H1 (cell line): ENCODE data around the gene SYNPO. TPM values are rescaled to one million over a fixed set of nuclear protein-coding genes. Genes with fewer than 3 reads are reported as not detected.

Source experiments
- CTCF ChIA-PET: fragments of 300-600 bp; sonication (Branson Sonifier 250); formaldehyde crosslinking; loops from one replicate; lab custom pipeline; 2021; ENCODE audit not compliant: partially characterized antibody; lab: Charles Lee
- POLR2A ChIA-PET: fragments of 300-600 bp; sonication (Branson Sonifier 250); formaldehyde crosslinking; loops from one replicate; lab custom pipeline; 2021; ENCODE audit warnings: inconsistent platforms; ENCODE audit not compliant: partially characterized antibody; lab: Charles Lee
- DNase-seq, 2 experiments: peaks; one replicate each; pipeline versions ENCODE4 v3.0.0 to v3.0.0-alpha.2; 2010 to 2022; ENCODE audit warnings: low spot score in 2 of 2, low read depth in 1 of 2, mixed read lengths in 1 of 2
- FAIRE-seq: peaks from 2 replicates; lab custom pipeline; 2011; peaks lifted over from hg19 to GRCh38; lab: Jason Lieb, UNC
- H2AFZ ChIP-seq: 2 replicates; pipeline ENCODE4 v1.8.1; 2012; ENCODE audit warnings: low read length, inconsistent platforms
- H2AK5ac ChIP-seq: 2 replicates; pipeline ENCODE4 v1.6.1; 2013; ENCODE audit warnings: low read depth, low read length
- H2BK120ac ChIP-seq: replicated peaks from 2 replicates; pipeline ENCODE3; 2013; ENCODE audit warnings: low read depth, low read length, inconsistent platforms
- H2BK12ac ChIP-seq: 2 replicates; pipeline ENCODE4 v1.6.1; 2013; ENCODE audit warnings: low read depth, low read length
- H2BK15ac ChIP-seq: 2 replicates; pipeline ENCODE4 v1.6.1; 2013; ENCODE audit warnings: low read length
- H2BK20ac ChIP-seq: 2 replicates; pipeline ENCODE4 v1.6.1; 2013; ENCODE audit warnings: low read length
- H2BK5ac ChIP-seq: 2 replicates; pipeline ENCODE4 v1.6.1; 2013; ENCODE audit warnings: low read depth, low read length
- H3K14ac ChIP-seq: 2 replicates; pipeline ENCODE4 v1.6.1; 2013; ENCODE audit warnings: inconsistent platforms; ENCODE audit not compliant: insufficient read length
- H3K18ac ChIP-seq: 2 replicates; pipeline ENCODE4 v1.6.1; 2013; ENCODE audit warnings: low read length; ENCODE audit errors: extremely low read depth
- H3K23ac ChIP-seq: 2 replicates; pipeline ENCODE4 v1.6.1; 2013; ENCODE audit warnings: inconsistent platforms; ENCODE audit not compliant: insufficient read length
- H3K23me2 ChIP-seq: 2 replicates; pipeline ENCODE4 v1.6.1; 2013; ENCODE audit warnings: low read depth, low read length
- H3K27ac ChIP-seq: 2 replicates; pipeline ENCODE4 v1.6.1; 2011; ENCODE audit warnings: low read depth, low read length, inconsistent platforms
- H3K27me3 ChIP-seq, 4 experiments: replicated peaks in 1 of 4; 1 replicate in 1 of 4; 2 replicates in 3 of 4; pipeline versions ENCODE4 v1.6.1 to v1.8.1; 2011 to 2013; ENCODE audit warnings: low read length in 3 of 4, mild to moderate bottlenecking in 3 of 4, inconsistent platforms in 2 of 4, mixed read lengths in 2 of 4, moderate library complexity in 1 of 4; ENCODE audit not compliant: control insufficient read depth in 3 of 4, insufficient read depth in 3 of 4; ENCODE audit errors: extremely low read depth in 1 of 4
- H3K36me3 ChIP-seq, 4 experiments: 2 replicates each; pipeline versions ENCODE4 v1.6.1 to v1.8.1; 2011 to 2013; ENCODE audit warnings: mild to moderate bottlenecking in 4 of 4, low read length in 3 of 4, moderate library complexity in 2 of 4, control low read depth in 1 of 4, inconsistent platforms in 1 of 4; ENCODE audit not compliant: insufficient read depth in 4 of 4, control insufficient read depth in 2 of 4
- H3K4ac ChIP-seq: replicated peaks from 2 replicates; pipeline ENCODE3; 2013; ENCODE audit warnings: low read length, low read depth, mixed read lengths, inconsistent platforms; ENCODE audit not compliant: insufficient read length
- H3K4me1 ChIP-seq, 4 experiments: replicated peaks in 1 of 4; 1 replicate in 1 of 4; 2 replicates in 3 of 4; pipeline versions ENCODE4 v1.6.1 to v1.8.1; 2011 to 2013; ENCODE audit warnings: low read length in 3 of 4, inconsistent platforms in 2 of 4, mixed read lengths in 1 of 4; ENCODE audit not compliant: insufficient read depth in 4 of 4, control insufficient read depth in 3 of 4
- H3K4me2 ChIP-seq, 2 experiments: 2 replicates each; pipeline versions ENCODE4 v1.6.1 to v1.8.1; 2011 to 2013; ENCODE audit warnings: low read depth in 2 of 2, low read length in 2 of 2, control low read depth in 1 of 2, inconsistent platforms in 1 of 2, mild to moderate bottlenecking in 1 of 2; ENCODE audit not compliant: insufficient read depth in 1 of 2
- H3K4me3 ChIP-seq, 4 experiments: fragments of 200-600, 300-600 bp in 1 of 4; sonication (generic), shearing (Covaris generic), sonication (Bioruptor Twin) in 1 of 4; 2 replicates each; pipeline versions ENCODE4 v1.5.1 to v1.8.1; 2011 to 2016; ENCODE audit warnings: low read length in 4 of 4, low read depth in 3 of 4, control low read depth in 2 of 4, inconsistent platforms in 2 of 4, mild to moderate bottlenecking in 2 of 4, mixed read lengths in 1 of 4, moderate library complexity in 1 of 4; ENCODE audit not compliant: insufficient read depth in 2 of 4; ENCODE audit errors: extremely low read depth in 1 of 4
- H3K56ac ChIP-seq: replicated peaks from 2 replicates; pipeline ENCODE3; 2013; ENCODE audit warnings: low read depth, mild to moderate bottlenecking, mixed read lengths, low read length, inconsistent platforms; ENCODE audit not compliant: insufficient read length
- H3K79me1 ChIP-seq: 2 replicates; pipeline ENCODE4 v1.6.1; 2013; ENCODE audit warnings: low read depth, low read length, control low read depth
- H3K79me2 ChIP-seq, 2 experiments: 2 replicates each; pipeline versions ENCODE4 v1.6.1 to v1.8.1; 2012 to 2013; ENCODE audit warnings: low read length in 2 of 2, mild to moderate bottlenecking in 2 of 2, inconsistent platforms in 1 of 2; ENCODE audit not compliant: insufficient read depth in 2 of 2, control insufficient read depth in 1 of 2
- H3K9ac ChIP-seq, 4 experiments: replicated peaks in 1 of 4; 1 replicate in 1 of 4; 2 replicates in 3 of 4; pipeline versions ENCODE4 v1.6.1 to v1.8.1; 2011 to 2013; ENCODE audit warnings: low read depth in 3 of 4, low read length in 3 of 4, control low read depth in 2 of 4, mild to moderate bottlenecking in 2 of 4, moderate library complexity in 2 of 4, inconsistent platforms in 1 of 4; ENCODE audit errors: extremely low read depth in 1 of 4
- H3K9me3 ChIP-seq, 2 experiments: 2 replicates each; pipeline versions ENCODE4 v1.6.1 to v1.8.1; 2012 to 2013; ENCODE audit warnings: mild to moderate bottlenecking in 2 of 2, moderate library complexity in 2 of 2, control low read depth in 1 of 2, inconsistent platforms in 1 of 2, low read depth in 1 of 2, low read length in 1 of 2, mixed read lengths in 1 of 2; ENCODE audit not compliant: insufficient read depth in 2 of 2
- H4K20me1 ChIP-seq, 2 experiments: replicated peaks in 1 of 2; 2 replicates each; pipeline versions ENCODE3 to v1.8.1; 2011 to 2013; ENCODE audit warnings: inconsistent platforms in 2 of 2, low read length in 2 of 2, mild to moderate bottlenecking in 1 of 2; ENCODE audit not compliant: insufficient read depth in 2 of 2, control insufficient read depth in 1 of 2
- H4K5ac ChIP-seq: 2 replicates; pipeline ENCODE4 v1.6.1; 2013; ENCODE audit warnings: low read length, low read depth, mixed read lengths, inconsistent platforms; ENCODE audit not compliant: insufficient read length
- H4K8ac ChIP-seq: 2 replicates; pipeline ENCODE4 v1.8.0; 2013; ENCODE audit warnings: mild to moderate bottlenecking, moderate library complexity, low read length, inconsistent platforms; ENCODE audit not compliant: insufficient read depth; ENCODE audit errors: extremely low read depth
- H4K91ac ChIP-seq: replicated peaks from 2 replicates; pipeline ENCODE3; 2013; ENCODE audit warnings: low read length, mixed read lengths, inconsistent platforms; ENCODE audit not compliant: insufficient read length
- BCL11A ChIP-seq, 2 experiments: IDR thresholded peaks; one replicate each; pipeline ENCODE4 v1.6.1; 2011; ENCODE audit warnings: low read depth in 2 of 2, low read length in 2 of 2, mild to moderate bottlenecking in 2 of 2
- POLR2AphosphoS5 ChIP-seq: IDR thresholded peaks from 2 replicates; pipeline ENCODE4 v1.6.1; 2011; ENCODE audit warnings: low read depth, low read length
- SP4 ChIP-seq: IDR thresholded peaks from 2 replicates; pipeline ENCODE4 v1.6.1; 2012; ENCODE audit warnings: low read length, inconsistent platforms
- TAF7 ChIP-seq: optimal IDR thresholded peaks from 2 replicates; pipeline ENCODE3; 2011; ENCODE audit warnings: low read depth, mild to moderate bottlenecking, inconsistent platforms, low read length, moderate library complexity, borderline replicate concordance
- WGBS, 2 experiments: shearing (Covaris generic) in 1 of 2; methylation state at CpG; one replicate each; pipeline versions ENCODE4 v1.1.6 to v1.1.7; 2013 to 2015; ENCODE audit warnings: low lambda C conversion rate in 2 of 2, mixed read lengths in 2 of 2, inconsistent platforms in 1 of 2, low coverage in 1 of 2, missing lambda C conversion rate in 1 of 2; ENCODE audit not compliant: insufficient replicate concordance in 2 of 2, insufficient coverage in 1 of 2, insufficient read length in 1 of 2; ENCODE audit errors: extremely low coverage in 1 of 2, missing lambda C conversion rate in 1 of 2; 5-methylcytosine and 5-hydroxymethylcytosine counted together
- polyA plus RNA-seq, 7 experiments: library from polyadenylated mRNA; depleted of rRNA in 3 of 7; stranded (reverse) in 5 of 7; unstranded in 2 of 7; fragments of >200 nt in 5 of 7; fragments of 200-250 nt in 2 of 7; gene quantifications; 1 replicate in 5 of 7; 2 replicates in 1 of 7; 4 replicates in 1 of 7; pipeline versions ENCODE4 v1.2.1 to v1.2.3, GENCODE V29; 2011 to 2013; ENCODE audit warnings: missing spikeins in 2 of 7, mixed read lengths in 2 of 7
- total RNA-seq: library from RNA; stranded (reverse); fragmentation: NEBNext Ultra II Directional; extraction: Animal tissue kit (Norgen Biotek cat#: 25700); gene quantifications from 2 replicates; pipeline ENCODE4 v1.2.1, GENCODE V29; 2021

SYNPO gene
- total and polyA plus RNA-seq, 2 of the 8 experiments (the other 6 are each of a cell fraction or from before 2014, with no cell fraction given): 2.3 TPM

GRCh38 chr5:150621301-150621700 lies 19.2 kb upstream of the SYNPO start:
- Histone ChIP-seq H2BK120ac (no peak overlapping the region), H3K9ac (no peak overlapping the region), H2BK20ac (no peak overlapping the region), H2AFZ (no peak overlapping the region), H3K14ac (no peak overlapping the region), H2BK15ac (no peak overlapping the region), H3K27me3 (peaks cover 0 to 25% (median 22%) of the 10 kb centered on the region in 4 experiments; a peak in 5 of 7 replicates), H3K18ac (no peak overlapping the region), H2BK12ac (0 out of 2 replicates have a peak overlapping the region, but pooled peaks have one; percentile 23), H4K20me1 (no peaks in the 10 kb centered on the region), H3K79me1 (no peaks in the 10 kb centered on the region), H3K27ac (no peak overlapping the region), H3K4me1 (peaks cover 3 to 27% (median 12%) of the 10 kb centered on the region in 4 experiments), H3K23ac (no peak overlapping the region), H3K4me3 (no peak overlapping the region), H4K5ac (no peak overlapping the region), H3K9me3 (no peaks in the 10 kb centered on the region), H4K91ac (no peak overlapping the region), H3K56ac (no peak overlapping the region), H3K4ac (no peak overlapping the region), H3K79me2 (no peaks in the 10 kb centered on the region), H3K23me2 (peaks cover 9% of the 10 kb centered on the region), H3K36me3 (no peaks in the 10 kb centered on the region), H4K8ac (no peak overlapping the region), H2AK5ac (no peak overlapping the region), H2BK5ac (no peak overlapping the region), H3K4me2 (no peak overlapping the region)
- ChIA-PET POLR2A (interaction anchor here (1.3 kb wide), 1 partner anchor 22 kb away, joined by 3 read pairs; no protein-coding TSS in a partner anchor), CTCF (interaction anchor here (0.8 to 10.4 kb wide), 9 partner anchors 10 to 67 kb away, joined by 3 to 72 read pairs (median 3); no protein-coding TSS in a partner anchor)
- DNase-seq: no peak
- FAIRE-seq: no peak
- WGBS, 2 experiments: 81% methylated on average over 4 of the region's 5 CpGs; no CpG with 5 or more reads in 1 of the 2 experiments
- TF ChIP-seq POLR2AphosphoS5: no peak
- no peak for TF ChIP-seq SP4
- no peak for TF ChIP-seq TAF7
- no peak for TF ChIP-seq BCL11A (IDR thresholded peaks at IDR 0.05; ENCODE audit: low read depth in 2 of 2, low read length in 2 of 2)
